GDM1 (cell line): ENCODE results near the gene EHD3.

Experiments
- DNase-seq: peaks from one replicate; lab custom pipeline; 2025; lab: John Stamatoyannopoulos, UW

The EHD3 gene

DNA sequence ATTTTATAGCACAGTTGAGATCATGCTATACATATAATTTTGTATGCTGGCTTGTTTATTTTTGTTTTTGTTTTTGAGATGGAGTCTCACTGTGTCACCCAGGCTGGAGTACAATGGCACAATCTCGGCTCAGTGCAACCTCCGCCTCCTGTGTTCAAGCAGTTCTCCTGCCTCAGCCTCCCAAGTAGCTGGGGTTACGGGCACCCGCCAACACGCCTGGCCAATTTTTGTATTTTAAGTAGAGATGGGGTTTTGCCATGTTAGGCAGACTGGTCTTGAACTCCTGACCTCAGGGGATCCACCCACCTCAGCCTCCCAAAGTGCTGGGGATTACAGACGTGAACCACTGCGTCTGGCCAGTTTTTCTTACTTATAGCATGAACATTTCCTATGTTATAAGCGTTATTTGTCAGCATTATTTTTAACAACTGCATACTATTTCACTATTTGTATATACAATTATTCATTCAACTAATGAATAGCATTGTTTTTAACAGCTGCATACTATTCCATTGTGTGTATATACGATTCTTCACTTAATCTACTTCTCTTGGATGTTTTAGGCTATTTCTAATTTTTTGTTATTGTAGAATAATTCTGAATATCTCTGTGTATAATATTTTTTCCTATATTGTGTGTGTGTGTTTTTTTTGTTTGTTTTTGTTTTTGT, 3.5 kb downstream of the EHD3 start:
- no peak for DNase-seq

GRCh38 chr2:31238126-31238905, 4.4 kb downstream of the EHD3 start:
- no peak for DNase-seq

DNA sequence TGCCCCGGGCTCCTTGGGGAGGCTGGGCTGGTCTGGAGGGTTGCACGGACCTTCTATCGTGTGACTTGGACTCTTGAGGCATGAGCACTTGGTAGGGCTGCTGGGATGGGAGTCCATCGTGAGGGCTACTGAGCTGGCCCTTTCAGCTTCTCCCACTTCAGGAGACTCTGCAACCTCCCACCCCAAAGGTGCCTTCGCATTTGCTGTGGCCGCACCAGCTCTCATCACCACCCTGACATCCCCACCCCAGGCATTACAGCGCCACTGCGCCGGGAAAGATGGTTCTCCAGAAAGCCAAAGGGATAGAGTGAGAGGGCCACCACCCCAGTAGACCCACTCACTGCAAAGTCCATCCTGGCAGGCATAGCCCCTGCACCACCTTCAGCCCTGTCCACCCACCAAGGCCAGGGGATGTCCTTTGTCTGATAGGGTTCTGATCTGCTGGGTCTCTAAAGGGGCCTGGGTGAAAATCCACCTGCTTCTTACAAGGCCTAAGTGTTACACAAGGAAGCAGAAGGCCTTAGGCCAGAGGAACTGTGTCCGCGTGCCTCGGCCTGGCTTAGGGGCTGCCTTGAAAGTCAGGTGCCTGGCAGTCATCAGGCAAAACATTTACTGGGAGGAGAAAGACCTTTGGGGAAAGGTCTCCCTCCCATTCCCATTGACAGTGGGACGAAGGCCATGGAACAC, 5.1 kb downstream of the EHD3 start:
- no peak for DNase-seq

GRCh38 chr2:31239593-31240177, 5.7 kb downstream of the EHD3 start:
- no peak for DNase-seq

DNA sequence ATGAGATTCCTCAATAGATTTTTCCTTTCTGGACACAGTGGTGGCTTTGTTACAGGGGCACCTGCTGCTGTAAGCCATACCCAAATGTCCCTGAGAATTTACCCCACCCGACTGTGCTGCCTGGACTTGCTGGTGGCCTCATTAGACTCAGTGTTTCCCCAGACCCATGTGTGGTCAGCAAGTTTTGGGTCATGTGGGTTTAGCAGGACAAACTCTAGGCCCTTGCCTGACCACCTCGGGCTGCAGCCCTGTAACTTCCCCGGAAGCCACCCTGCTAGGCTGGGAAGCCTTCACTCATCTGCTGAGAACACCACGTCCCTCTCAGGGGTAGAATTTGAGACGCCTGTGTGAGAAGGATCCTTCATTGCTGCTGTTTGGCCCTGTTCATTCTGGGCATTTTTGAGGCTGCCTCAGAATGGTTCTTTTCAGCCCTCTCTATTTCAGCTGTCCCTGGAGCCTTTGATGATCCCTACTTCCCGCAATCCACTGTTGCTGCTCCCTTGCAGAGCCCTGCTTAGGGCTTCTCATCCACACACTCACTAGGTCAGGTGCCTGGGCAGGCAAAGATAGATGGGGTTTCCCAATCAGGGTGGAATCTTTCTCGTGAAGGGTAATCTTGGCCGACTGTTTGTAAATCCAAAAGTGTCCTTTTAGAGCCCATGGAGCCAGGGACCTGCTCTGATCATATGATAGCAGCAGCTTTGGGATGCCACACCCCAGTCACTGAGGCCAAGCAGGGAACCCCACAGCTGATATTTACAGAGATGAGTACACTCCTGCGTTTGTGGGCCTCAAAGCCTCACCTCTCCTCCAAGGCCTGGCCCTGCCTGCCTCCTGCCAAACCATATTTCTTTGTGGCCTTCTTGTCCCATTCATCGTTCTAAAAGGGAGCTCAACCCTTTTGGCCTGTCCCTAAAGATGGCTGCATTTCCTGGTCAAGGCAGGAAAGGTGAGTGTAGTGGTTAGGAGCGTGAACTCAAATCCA, 6.7 kb downstream of the EHD3 start:
- no peak for DNase-seq

- DNase-seq = no peak
Measured at GRCh38 chr2:31241625-31242270, 7.8 kb downstream of the EHD3 start.

DNA sequence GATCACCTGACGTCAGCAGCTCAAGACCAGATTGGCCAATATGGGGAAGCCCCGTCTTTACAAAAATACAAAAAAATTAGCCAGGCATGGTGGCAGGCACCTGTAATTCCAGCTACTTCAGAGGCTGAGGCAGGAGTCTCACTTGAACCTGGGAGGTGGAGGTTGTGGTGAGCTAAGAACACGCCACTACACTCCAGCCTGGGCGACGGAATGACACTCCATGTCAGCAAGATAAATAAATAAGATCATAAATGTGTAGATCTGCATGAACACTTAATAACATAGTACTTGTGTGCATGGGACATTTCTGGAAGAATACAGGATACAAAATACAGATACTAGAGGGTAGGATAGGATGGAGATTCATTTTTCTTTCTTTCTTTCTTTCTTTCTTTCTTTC, 9.1 kb downstream of the EHD3 start:
- no peak for DNase-seq

DNA sequence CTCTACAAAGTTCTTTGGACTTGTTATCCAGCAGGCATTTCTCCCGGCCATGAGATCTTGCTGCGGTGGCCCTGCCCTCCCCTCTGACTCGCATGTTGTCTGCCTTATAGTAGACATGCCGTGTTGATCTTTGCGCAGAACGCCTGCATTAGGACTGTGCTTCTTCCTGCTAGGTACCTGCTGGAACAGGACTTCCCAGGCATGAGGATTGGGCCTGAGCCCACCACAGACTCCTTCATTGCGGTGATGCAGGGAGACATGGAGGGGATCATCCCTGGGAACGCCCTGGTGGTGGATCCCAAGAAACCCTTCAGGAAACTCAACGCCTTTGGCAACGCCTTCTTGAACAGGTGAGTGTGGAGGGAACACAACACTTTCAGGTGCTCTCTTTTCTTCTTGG, 10.1 kb downstream of the EHD3 start:
- DNase-seq = no peak

- no peak for DNase-seq
Measured at GRCh38 chr2:31246184-31246852, 12.4 kb downstream of the EHD3 start.

GRCh38 chr2:31247711-31248110, 13.8 kb downstream of the EHD3 start:
- DNase-seq = no peak

DNA sequence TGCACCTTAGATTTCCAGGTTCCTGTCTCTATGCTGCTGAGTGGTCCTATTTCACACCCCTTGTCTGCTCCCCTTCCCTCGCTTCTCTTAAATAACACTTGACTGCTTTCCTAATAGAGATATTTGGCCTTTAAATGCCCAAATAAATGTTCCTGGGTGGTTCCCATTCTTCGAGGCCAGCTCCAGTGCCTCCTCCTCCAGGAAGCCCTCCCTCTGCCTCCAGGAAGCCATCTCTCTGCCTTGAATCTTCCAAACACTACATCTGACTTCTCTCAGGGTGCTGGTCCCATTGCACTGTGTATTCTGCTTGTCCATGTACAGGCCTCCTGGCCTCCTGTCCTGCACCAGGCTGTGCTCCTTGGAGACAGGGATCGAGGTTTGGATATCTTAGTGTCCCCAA, 14.2 kb downstream of the EHD3 start:
- DNase-seq = no peak

DNA sequence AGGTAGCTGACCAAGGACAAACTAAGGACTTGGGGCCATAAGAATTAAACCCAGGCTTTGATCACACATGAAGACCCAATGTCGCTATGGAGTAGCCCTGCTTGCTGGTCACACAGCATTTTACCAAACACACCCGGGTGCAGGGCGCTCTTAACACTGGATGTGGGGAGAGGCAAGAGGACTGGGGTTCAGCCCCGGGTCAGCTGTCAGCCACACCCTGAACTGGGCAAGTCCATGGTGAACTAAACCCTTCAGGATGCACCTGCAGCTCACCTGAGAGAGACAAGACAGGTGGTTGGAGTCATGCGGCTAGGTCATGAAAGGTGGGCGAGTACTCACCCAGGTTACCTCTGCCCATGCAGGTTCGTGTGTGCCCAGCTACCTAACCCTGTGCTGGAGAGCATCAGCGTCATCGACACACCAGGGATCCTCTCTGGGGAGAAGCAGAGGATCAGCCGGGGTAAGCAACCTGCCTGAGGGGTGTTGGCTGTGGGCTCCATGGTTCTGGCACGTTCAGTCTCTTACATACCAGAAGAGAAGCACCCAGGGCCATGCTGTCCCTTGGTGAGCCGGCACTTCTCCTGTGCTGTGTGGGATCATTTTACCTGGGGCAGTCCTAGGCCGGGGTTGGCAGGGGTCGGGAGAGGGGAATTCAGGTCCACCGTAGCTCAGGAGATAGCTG, 15.2 kb downstream of the EHD3 start:
- no peak for DNase-seq

DNA sequence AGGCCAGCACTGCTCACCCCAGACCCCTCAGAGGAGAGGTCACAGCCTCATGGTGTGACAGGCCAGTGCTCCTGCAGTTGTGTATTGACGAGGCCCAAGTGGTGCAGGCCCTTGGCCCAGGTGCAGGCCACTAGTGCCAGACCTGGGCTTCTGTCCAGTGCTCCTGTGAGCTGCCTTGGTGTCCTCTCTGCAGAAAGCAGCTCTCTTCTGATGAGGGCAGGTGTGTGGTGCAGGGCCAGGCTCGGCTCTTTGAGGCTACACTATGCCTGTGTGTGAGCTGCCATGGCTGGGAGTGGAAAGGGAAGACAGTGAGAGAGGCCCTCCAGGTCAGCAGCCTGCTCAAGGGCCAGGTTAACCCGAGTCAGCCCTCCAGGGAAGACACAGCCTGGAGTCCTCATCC, 17.1 kb downstream of the EHD3 start:
- DNase-seq = no peak

DNA sequence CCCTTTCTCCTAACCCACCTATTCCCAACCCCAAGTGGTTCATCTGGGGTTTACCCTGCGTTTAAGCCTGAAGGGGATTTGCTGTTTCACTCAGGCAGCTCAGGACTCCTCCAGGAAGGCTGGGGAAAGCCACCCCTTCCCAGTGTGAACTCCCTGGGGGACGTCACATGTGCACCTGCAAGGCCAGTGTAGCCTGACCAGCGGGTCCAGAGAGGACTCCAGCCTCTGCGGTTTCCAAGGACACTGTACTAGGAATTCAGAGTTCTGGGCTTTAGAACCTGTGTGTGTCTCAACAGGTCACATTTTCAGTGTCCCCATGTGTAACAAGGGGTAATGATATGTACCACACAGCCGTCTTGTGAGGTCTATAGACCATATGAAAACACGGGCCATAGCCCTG, 17.9 kb downstream of the EHD3 start:
- no peak for DNase-seq

GRCh38 chr2:31253356-31254131, 19.6 kb downstream of the EHD3 start:
- DNase-seq = no peak

DNA sequence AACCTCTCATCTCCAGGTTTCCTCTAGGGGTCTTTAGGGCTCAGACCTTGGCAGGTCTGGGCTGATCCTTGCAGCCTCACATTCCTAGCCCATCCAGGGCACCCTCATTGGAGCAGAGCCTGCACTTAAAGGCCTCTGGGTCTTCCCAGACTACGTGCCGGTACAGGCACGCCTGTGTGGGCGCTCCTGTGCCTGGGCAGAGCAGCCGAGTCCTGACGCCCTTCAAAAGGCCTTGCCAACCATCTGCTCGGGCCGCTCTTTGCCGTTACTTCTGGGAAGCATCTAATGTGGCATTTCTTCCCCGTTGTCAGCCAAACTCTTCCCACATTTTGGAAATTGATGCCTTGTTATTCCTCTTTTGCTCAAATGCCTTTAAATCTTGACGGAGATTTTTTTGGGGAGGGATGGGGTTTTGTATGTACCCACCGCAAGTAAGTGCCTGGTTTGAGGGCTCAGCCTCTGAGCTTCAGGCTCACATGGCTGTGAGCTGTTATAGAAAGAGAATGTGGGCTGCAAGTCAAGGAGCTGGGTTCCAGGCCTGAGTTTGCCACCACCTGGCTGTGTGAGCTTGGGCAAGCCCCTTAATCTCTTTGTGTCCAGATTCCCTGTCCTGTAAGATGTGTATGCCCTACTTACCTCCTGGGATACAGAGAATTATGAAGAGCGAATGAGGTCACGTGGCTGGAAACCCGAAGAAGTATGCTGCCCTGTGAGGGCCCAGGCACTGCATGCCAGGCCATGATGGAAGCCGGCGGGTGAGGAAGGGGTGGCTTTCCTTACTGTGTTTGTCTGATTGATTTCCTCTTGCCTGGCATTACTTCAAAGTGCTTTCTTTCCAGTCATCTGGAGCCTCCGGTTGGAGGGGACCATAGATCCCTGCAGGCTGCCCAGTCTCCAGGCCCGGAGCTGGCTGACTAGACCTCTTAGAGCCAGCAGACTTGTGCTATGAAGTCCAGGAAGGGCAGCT, 20.6 kb downstream of the EHD3 start:
- no peak for DNase-seq

GRCh38 chr2:31255911-31256571, 22.1 kb downstream of the EHD3 start:
- DNase-seq = no peak
